Measurements from ENCODE around the gene OR2M4. TPM values are rescaled to one million over a fixed set of nuclear protein-coding genes. Genes with fewer than 3 reads are reported as not detected.

Gene OR2M4
- total RNA-seq, 1 experiment from 2014 or later, result not detected

GRCh38 chr1:248277876-248278275 is 46.7 kb downstream of the OR2M4 start, which contains the start of gene OR2T33:
TSS of gene OR2T33 (minus strand) at chr1:248277976. CDS start at chr1:248273814, 4,162 bp downstream.
- no peak for DNase-seq
- Mint-ChIP-seq H3K27me3 (ENCODE audit: unreplicated experiment) (no peaks in the 10 kb centered on the region), H3K36me3 (ENCODE audit: insufficient read depth, unreplicated experiment) (no peaks in the 10 kb centered on the region), H3K27ac (ENCODE audit: unreplicated experiment) (no peak within 1 kb of the TSS), H3K9me3 (ENCODE audit: low read depth, unreplicated experiment) (peaks cover 18% of the 10 kb centered on the region), H3K4me1 (ENCODE audit: low read depth, unreplicated experiment) (no peaks in the 10 kb centered on the region), H3K4me3 (ENCODE audit: low read depth, unreplicated experiment) (no peak within 1 kb of the TSS)
- BruUV-seq (replicated peaks), result no TSS peak
- TF ChIP-seq CTCF (IDR thresholded peaks at IDR 0.05; ENCODE audit: unreplicated experiment), result no peak
- intact Hi-C loops (cut with micrococcal nuclease; ENCODE audit: unreplicated experiment), result no loop called here
- CTCF ChIA-PET, result no interaction called here

GRCh38 chr1:248288391-248288790 is 57.2 kb downstream of the OR2M4 start:
- TF ChIP-seq CTCF (IDR thresholded peaks at IDR 0.05; ENCODE audit: unreplicated experiment), result no peak
- no peak overlapping the region for H3K4me3 Mint-ChIP-seq (ENCODE audit: low read depth, unreplicated experiment)
- no peaks in the 10 kb centered on the region for H3K4me1 Mint-ChIP-seq (ENCODE audit: low read depth, unreplicated experiment)
- no TSS peak for BruUV-seq (replicated peaks)
- intact Hi-C loops (cut with micrococcal nuclease; ENCODE audit: unreplicated experiment), result no loop called here
- H3K27me3 Mint-ChIP-seq (ENCODE audit: unreplicated experiment), result no peaks in the 10 kb centered on the region
- DNase-seq, result no peak
- CTCF ChIA-PET, result no interaction called here
- H3K27ac Mint-ChIP-seq (ENCODE audit: unreplicated experiment), result no peak overlapping the region
- H3K36me3 Mint-ChIP-seq (ENCODE audit: insufficient read depth, unreplicated experiment), result no peaks in the 10 kb centered on the region
- H3K9me3 Mint-ChIP-seq (ENCODE audit: low read depth, unreplicated experiment), result peaks cover 16% of the 10 kb centered on the region

Other genes starting within 250 kb of the OR2M4 start
- not detected in 2 replicates for gene OR2L5, start 217.8 kb upstream of the OR2M4 start, total RNA-seq (2022)
- gene OR2L2, start 201.3 kb upstream of the OR2M4 start, total RNA-seq (2022), result 0.21 TPM in 1 of 2 replicates, not detected in the other
- gene OR2L3, start 184.6 kb upstream of the OR2M4 start, total RNA-seq (2022), result not detected in 2 replicates
- not detected in 2 replicates for gene OR2L13, start 136.2 kb upstream of the OR2M4 start, total RNA-seq (2022)
- not detected in 2 replicates for gene OR2M5, start 86.3 kb upstream of the OR2M4 start, total RNA-seq (2022)
- gene OR2M2, start 56.6 kb upstream of the OR2M4 start, total RNA-seq (2022), result not detected in 2 replicates
- not detected in 2 replicates for gene OR2M3, start 34.2 kb upstream of the OR2M4 start, total RNA-seq (2022)
- gene OR2T33, start 46.6 kb downstream of the OR2M4 start, total RNA-seq (2022), result not detected in 2 replicates
- gene OR2T12, start 72.0 kb downstream of the OR2M4 start, total RNA-seq (2022), result not detected in 2 replicates
- not detected in 2 replicates for gene OR2M7, start 93.2 kb downstream of the OR2M4 start, total RNA-seq (2022)
- not detected in 2 replicates for gene OR14C36, start 117.4 kb downstream of the OR2M4 start, total RNA-seq (2022)
- not detected in 2 replicates for gene OR2T4, start 130.2 kb downstream of the OR2M4 start, total RNA-seq (2022)
- gene OR2T6, start 144.3 kb downstream of the OR2M4 start, total RNA-seq (2022), result not detected in 2 replicates
- gene OR2T1, start 171.6 kb downstream of the OR2M4 start, total RNA-seq (2022), result not detected in 2 replicates
- gene OR2T2, start 214.2 kb downstream of the OR2M4 start, total RNA-seq (2022), result not detected in 2 replicates
- not detected in 2 replicates for gene OR2T3, start 241.9 kb downstream of the OR2M4 start, total RNA-seq (2022)